Suppressor macrophage (primary cell): Measurements from ENCODE around the gene CROT.

Experiments used
- DNase-seq, 4 experiments: peaks; one replicate each; pipeline ENCODE4 v3.0.0-alpha.2; 2020 to 2022

Gene CROT

DNA sequence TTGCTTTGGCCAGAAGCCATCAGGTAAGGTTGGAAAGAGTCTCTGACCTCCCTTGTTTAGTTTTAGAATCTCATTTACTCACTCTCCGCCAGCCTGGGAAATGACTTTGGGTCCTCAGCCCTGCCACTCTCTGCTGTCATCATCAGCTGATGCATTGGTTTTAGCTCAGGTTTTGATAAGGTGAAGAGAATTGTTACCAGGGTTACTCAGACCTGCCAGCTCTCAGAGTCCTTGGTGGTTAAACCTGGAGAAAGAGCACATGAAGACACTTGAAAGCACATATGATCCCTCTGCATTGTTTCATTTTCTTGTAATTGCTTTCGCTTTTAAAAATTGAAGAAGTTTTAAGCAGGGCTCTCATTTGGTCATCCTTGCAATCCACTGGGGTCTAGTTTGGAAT, 4.0 kb upstream of the CROT start:
- DNase-seq: no peak

DNA sequence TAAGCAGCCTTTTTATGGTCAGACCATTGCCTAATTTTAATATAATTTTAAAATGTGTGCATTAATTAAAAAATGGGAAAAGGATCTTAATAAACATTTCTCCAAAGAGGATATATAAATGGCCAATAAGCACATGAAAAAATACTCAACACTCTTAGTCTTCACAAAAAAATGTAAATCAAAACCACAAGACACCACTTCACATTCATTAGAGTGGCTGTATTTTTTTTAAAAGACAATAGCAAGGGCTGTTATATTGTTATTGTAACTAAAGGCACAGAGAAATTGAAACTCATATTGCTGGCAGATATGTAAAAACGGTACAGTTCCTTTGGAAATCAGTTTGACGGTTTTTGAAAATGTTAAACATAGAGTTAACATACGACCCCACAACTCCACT, 3.2 kb upstream of the CROT start:
- DNase-seq: no peak

DNA sequence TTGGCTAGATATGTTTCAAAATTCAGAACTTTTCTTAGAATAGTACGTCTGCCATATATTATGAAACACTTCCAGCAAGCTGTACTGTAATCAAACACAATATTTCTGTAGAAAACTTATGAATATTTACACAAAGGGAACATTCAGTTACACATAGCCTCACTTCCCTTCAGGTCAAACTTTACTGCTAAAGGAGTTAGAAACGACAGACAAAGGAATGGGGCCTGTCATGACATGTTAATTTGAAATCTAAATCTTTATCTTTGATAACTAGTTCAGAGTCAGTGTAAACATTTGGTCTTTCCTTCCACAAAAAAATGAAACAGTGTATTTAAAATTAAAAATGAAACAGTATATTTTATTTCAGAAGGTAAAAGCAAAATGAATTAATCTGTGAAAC, 1.0 kb upstream of the CROT start:
- peak in 3 of 4 experiments; percentile 5 to 23 (median 7) for DNase-seq

DNA sequence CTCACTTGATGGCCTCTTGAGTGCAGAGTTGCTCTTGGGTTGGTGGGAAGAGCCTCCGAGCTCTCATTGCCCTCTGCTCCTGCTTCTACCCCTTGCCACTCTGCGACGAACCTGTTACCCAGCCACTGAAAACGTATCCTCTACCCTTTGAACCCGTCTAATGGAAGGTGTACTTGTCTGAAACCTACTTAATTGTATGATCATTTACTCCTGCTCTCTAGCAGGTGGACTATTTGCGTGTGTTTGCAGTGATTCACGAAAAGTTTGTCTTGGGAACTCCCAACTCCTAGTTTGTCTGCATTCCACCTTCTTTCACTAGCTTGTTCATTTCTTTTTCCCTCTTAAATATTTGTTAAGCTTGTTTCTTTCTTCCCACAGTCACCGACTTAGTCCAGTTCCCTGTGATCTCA, 503 bp downstream of the CROT start:
- DNase-seq: peak in 1 of 4 experiments; percentile 6

DNA sequence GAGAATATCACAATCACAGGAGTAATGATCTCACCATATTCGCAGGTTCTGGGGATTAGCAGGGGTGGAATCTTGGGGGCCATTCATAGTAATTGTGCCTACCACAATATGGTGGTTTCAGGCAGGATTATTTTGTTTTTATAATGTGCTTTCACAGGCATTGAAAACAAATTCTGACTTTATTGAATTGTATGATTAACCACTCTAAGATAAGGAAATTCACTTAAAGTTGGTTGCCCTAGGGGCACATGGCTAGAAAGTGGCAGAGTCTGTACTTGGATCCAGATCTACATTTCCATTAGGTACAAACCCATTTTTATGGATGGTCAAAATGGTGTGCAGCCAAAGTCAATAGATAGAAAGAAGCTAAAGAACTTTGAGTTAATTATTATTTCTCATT, 1.7 kb downstream of the CROT start:
- DNase-seq: no peak

DNA sequence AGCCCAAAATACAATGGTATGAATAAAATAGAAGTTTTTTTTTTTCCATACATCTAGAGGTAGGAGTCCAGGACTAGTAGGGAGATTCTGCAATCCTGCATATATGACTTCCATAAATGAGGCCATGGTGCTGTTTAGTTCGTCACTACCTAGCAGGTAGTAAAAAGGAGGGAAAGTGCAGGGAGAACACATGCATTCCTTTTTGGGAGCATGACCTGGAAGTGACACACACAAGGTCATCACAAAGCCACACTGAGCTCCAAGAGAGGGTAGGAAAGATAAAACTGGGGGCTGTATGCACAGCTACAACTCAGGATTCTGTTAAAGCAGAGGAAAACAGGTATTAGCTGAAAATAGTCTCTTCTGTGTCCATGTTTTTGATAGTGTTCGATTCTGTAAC, 2.2 kb downstream of the CROT start:
- no peak for DNase-seq

DNA sequence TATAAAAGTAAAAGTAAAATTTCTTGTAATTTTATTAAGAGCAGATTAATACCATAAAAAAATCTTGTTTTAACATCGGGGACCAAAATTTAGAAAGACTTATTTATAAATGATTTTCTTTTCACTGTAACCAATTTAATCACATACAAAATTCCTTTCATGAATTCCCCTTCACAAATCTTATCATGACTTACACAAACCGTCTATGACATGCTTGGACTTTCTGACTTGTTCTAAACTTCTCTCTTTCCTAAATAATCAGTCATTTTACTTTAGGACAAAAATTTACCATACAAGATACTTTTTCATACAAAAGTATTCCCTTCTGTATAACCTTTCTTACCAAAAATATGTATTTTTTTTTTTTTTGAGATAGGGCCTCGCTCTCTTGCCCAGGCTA, 9.3 kb downstream of the CROT start:
- DNase-seq: peak in 3 of 4 experiments; percentile 4 to 12 (median 8)

DNA sequence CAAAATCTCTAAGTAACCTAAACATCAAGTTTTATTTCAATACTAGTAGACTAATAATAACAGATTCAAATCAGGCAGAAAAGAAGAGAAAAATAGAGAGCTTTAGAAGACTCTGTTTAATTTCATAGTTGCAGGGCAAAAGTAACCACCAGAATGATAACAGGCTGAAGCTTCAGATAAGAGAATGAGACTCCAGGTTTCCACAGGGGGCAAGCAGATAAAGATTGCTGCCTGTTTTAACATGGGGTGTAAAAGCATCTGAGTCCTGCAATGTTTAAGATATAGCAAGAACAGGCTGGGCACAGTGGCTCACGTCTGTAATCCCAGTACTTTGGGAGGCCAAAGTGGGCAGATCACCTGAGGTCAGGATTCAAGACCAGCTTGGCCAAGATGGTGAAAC, 11.0 kb downstream of the CROT start:
- DNase-seq: no peak

DNA sequence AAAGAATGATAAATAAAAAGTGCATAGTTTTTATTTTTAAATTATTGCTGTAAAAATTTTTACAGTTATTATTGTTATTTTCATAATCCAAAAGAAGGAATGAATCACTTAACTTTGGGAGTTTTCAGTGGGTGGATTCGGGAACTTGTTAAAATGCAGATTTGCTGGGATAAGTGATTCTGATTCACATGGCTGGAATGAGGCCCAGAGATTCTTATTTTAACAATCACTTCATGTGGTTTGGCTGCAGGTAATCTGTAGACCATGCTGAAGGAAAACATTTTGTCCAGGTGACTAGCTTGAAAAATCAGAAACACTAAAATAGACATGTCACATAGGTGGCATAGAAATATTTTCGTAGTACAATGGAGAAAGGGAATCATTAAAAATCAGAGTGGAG, 13.9 kb downstream of the CROT start:
- no peak for DNase-seq

DNA sequence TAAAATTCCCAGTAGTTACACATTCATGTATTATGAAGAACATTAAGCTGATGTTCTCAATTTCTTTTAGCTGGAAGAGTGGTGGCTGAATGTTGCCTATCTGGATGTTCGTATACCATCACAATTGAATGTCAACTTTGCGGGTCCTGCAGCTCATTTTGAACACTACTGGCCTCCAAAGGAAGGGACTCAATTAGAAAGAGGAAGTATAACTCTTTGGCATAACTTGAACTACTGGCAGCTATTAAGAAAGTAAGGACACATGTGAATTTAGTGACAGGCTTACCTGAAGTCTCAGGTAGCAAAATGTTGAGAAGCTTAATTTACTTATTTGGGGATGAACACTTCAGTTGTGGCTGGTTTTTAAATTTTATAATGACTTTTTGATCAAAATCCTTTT, 15.9 kb downstream of the CROT start:
- peak in 1 of 4 experiments; percentile 5 for DNase-seq

DNA sequence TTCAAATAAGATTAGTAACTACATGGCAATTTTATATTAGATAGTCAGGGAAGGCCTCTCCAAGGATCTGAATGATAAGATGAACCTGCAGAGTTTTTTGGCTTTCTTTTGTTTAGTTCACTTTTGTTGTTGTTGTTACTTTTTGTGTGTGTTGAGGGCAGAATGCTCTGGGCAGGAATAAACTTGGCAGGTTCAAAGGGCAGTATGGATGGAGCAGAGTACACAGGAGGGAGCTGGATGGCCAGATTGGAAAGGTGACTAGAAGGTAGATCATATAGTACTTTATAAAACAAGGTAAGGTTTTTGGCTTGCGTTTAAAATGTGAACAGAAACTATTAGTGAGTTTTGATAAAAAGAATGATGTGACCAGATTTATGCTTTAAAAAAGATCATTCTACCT, 17.9 kb downstream of the CROT start:
- no peak for DNase-seq

DNA sequence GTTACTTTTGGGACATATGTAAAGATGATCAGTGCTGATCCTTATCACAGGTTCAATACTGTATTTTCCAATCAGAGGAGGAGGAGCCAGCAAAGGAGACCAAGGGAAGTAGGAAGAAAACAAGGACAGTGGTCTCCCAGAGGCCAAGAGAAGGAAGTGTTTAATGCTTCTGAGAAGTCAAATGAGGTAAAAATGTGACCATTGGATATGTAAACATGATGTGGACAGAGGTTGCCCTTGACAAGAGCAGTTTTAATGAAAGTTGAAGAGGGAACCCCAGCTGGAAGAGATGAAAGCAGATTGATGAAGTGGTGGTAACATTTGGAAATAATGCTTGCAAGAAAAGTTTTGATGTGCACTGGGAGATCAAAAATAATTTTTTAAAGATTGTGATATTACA, 18.8 kb downstream of the CROT start:
- DNase-seq: no peak

DNA sequence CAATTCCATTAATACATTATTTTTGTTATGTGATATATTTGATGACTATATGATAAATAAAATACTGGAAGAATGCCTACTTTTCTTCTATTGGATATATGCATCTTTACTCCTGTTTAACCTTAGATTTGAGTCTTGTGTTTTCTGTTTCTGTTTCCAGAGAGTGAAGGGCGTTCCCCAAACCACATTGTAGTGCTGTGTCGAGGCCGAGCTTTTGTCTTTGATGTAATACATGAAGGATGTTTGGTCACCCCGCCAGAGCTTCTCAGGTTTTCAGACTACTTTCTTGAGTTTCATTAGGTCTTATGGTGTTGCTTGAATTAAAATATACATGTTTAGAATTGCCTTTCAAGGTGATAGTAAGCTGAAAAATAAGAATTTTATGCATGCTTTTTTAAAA, 23.8 kb downstream of the CROT start:
- no peak for DNase-seq

DNA sequence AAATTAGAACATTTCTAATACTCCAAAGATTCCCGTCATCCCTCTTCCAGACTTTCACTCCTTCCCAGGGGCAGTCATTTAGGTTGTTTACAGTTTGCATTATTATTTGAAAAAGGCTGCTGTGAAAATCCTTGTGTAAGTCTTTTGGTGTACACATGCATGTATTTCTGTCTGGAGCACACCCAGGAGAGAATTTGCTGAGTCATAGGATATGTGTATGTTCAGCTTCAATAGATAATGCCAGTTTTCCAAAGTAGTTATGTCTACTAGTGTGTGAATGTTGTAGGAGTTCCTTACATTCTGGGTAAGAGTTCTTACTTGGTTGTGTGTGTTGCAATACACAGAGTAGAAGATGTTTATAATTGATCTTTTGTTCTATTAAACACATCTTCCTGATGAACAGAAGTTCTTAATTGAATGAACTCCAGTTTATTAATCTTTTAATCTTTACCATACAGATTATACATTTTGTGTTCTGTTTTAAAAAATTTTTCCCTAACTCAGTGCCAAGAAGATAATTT, 25.3 kb downstream of the CROT start:
- peak in 1 of 4 experiments; percentile 2 for DNase-seq

DNA sequence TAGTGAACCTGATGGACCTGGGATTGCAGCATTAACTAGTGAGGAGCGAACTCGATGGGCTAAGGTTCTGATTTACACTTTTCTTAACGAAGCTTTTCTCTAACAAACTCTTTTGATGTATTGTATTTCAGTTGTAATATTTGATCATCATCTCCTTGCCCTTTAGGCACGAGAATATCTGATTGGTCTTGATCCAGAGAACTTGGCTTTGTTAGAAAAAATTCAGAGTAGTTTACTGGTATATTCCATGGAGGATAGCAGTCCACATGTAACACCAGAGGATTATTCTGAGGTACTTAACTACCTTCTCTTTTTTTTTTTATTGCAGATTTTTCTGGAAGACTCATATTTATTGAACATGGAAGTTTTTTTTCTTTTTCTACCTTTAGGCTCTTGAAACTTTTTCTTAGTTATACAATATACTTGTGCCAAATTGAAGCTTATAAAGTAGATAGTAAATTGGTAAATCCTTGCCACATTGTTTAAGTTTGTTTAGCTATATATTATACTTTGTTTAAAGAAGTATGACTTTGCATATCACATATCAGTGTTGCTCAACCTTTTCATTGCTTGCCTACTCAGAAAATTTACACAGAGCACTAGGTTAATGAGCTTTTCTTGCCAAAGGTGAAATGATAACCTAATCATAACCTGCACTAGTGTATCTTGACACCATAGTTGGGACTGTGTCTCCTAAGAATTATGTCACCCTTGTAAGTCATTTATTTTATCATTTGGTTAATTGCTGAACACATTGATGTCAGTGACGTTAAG, 30.4 kb downstream of the CROT start:
- DNase-seq: no peak

DNA sequence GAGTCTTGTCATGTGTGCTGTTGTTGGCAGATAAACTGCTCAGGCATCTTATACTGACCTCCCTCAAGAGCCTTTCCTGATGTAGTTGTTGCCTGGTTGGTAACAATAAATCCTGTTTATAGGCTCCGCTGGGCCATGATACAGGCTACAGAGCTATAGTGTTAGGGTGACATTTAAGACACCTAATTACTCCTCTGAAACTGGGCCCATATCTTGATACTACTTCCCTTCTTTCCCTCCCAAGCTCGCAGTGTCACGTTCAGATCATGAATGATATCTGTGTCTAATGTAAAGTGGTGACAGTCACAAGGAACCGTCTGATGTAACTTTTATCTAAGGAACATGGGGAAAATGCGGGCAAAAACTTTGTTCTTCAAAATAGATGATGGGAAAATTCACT, 35.4 kb downstream of the CROT start:
- no peak for DNase-seq

DNA sequence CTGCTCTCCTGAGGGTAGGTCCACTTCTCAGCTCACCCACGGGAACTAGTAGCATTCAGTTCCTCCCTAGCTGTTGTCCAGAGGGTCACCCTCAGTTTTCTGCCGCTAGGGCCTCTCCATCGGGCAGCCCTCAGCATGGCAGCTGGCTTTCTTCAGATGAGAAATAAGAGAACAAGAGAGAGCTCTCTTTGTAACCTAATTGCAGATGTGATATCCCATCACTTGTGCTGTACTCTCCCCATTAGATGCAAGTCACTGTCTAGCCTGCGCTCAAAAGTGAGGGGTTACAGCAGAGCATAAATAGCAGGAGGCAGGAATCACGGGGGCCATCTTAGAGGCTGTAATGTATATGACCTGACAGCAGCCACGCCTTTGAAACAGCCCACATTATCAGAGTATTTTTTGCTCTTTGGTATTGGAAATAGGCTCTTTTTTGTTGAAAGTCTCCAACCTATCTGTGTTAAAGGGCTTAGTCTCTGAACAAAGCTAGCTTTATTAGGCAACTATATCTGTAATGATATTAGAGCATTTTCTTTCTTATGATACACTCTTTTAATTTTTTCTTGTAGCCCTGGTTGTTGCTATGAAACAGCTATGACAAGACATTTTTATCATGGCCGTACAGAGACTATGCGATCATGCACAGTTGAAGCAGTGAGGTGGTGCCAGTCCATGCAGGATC, 45.7 kb downstream of the CROT start:
- DNase-seq: no peak

DNA sequence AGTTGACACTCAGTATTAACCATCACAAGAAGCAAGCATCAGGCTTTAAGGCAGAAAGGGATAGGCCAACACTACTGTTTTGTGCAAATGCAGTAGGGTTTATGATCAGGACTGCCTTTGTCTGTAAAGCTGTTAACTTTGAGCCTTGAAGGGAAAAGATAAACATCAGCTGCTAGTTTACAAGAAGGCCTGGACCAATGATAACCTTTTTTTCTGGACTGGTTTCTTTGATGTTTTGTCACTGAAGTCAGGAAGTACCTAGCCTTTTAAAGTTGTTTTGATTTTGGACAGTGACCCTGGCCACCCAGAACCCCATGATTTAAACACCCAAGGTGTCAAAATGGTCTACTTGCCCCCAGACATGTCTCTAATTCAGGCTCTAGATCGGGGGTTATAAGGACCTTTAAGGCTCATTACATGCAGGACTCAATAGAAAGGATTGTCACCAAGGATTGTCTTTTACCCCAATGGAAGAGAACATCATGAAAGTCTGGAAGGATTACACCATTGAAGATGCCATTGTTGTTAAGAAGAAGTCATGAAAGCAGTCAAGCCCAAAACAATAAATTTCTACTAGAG, 50.1 kb downstream of the CROT start:
- DNase-seq: no peak

DNA sequence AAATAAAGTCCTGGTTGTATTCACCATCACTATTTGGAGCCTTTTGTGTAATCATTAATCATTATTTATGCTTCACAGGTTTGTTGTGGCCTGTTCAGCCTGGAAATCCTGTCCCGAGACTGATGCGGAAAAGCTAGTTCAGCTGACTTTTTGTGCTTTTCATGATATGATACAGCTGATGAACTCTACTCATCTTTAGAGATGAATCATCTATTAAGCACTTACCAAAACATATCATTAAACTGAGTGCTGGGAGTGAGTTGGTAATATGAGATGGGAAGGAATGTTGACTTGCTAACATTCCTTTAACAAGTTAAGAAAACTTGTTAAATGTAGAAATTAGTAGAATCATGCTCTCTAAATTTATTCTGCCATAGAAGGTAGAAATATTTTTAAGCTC, 53.0 kb downstream of the CROT start:
- no peak for DNase-seq

DNA sequence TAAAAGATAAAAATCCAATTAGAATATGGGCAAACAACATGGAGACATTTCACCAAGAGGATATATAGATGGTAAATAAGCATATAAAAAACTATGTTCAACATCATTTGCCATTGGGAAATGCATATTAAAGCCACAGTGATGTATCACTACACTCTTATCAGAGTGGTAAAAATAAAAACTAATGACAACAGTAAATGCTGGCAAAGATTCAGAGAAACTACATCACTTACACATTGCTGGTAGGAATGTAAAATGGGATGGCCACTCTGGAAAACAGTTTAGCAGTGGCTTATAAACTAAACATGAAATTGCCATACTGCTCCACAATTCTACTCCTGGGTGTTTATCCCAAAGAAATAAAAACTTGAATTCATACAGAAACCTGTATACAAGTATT, 59.2 kb downstream of the CROT start:
- no peak for DNase-seq

DNA sequence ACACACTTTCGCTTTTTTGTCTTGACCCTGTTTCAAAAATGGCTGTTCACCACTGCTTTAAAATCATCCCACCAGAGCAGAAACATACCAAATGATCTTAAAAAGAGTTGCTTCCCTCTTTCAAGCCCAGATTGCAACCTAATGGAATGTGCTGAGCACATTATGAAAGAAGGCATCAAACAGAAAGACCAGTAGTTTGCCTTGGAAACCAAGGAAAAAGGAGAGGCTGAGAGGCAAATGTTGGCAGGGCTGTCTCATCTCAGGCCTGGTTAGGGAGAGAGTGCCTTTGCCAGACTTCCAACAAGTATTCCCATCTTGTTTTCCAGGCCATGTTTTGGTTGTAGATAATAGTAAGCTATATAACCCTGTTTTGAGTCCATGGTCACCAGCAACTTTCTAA, 65.7 kb downstream of the CROT start:
- no peak for DNase-seq

DNA sequence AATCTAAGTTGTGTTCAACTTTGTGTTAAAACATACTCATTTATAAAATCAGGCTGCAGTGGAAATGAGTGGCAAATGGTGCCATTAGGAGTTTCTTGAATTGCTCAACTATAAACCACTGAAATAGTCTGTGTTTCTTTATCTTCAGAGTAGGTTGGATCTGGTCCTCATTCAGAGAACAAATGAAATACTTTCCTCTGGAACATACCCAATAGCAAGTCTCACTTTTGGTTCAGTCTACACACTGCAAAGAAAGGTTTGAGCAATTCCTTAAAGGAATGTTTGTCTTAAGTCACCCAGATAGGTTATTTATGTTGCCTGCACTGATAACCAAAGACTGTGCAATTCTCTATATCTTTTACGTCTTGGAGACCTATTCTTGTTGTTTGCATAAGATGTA, 67.6 kb downstream of the CROT start:
- DNase-seq: no peak

DNA sequence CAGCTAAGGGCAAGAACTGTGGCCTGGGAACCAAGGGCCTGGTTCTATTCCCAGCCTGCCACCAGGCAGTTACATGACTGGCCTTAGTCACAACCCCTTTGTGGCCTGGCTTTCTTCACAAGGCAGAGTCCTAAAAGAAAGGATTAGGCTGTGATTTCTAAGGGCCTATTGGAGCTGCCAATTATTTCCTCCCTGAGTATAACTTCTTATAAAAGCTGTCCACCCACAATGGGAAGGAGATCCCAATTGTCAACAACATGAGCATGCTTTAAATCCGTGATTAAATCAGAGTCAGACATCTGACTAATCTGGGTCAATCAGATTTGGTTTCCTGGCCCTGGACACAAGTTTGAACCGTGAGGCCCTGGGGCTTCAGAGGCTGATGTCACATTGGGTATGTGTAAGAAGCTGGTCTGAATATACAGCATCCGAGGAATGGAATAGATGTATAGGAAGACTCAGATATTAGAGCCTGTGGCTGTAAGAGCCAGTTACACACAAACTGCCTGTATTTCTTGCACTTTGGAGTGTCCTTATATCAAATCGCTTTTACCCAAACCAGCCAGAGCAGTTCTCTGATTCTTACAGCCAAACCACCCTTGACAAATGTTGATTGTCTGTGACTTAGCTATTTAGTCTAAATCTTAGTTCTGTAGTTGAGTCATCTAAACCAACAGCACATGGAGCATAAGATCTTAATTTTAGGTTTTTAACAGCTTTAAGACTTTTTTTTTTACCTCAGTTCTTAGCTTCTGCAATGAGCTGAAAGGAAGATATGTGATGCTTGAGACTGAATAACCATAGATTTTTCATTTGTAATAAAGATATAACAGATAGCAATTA, 68.7 kb downstream of the CROT start:
- no peak for DNase-seq
